Muscle of arm (tissue), 12 donors: Measurements from ENCODE around the gene ST6GALNAC3. TPM values are rescaled to one million over a fixed set of nuclear protein-coding genes. Genes with fewer than 3 reads are reported as not detected.
"Not testable (repeated sequence)": the region's sequence is repeated elsewhere in the genome, so short reads cannot be mapped to it uniquely, and the experiment has no call there.

Source experiments
- DNase-seq: peaks from one replicate; pipeline ENCODE4 v3.0.0-alpha.2; 2013
- polyA plus RNA-seq, 12 donors: library from polyadenylated mRNA; unstranded; fragments of 120-200 nt; gene quantifications; one replicate each; pipeline ENCODE4 v1.2.1, GENCODE V29; 2013; ENCODE audit not compliant: insufficient read length in 12 of 12

The ST6GALNAC3 gene
- polyA plus RNA-seq, 12 donors = 5.0 to 12.7 (median 8.5) TPM; not detected in 1

- DNase-seq = no peak
These were observed 116.3 kb downstream of the ST6GALNAC3 start for GRCh38 chr1:76190749-76191424.

GRCh38 chr1:76191561-76191960 lies 117.0 kb downstream of the ST6GALNAC3 start:
- no peak for DNase-seq

- DNase-seq = no peak
These were observed 123.9 kb downstream of the ST6GALNAC3 start for GRCh38 chr1:76198452-76198851.

- no peak for DNase-seq
These were observed 128.1 kb downstream of the ST6GALNAC3 start for GRCh38 chr1:76202670-76203069.

DNA sequence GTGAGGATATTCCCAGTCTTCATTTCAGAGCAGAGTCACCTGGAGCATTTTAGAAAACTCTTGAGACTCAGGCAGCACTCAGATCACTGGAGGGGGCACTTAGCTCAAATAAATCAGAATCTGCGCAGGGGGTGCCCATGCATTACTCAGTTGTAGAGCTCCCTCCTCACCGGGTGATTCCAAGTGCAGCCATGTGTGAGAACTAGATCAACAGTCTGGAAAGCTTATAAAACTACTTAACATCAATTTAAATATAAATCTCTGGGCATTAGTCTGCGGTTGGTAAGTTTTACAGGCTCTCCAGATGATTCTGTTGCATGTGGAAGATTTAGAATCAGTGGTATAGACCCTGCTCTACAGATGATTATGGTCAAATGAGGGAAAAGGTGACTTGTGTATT lies 128.6 kb downstream of the ST6GALNAC3 start:
- no peak for DNase-seq

DNA sequence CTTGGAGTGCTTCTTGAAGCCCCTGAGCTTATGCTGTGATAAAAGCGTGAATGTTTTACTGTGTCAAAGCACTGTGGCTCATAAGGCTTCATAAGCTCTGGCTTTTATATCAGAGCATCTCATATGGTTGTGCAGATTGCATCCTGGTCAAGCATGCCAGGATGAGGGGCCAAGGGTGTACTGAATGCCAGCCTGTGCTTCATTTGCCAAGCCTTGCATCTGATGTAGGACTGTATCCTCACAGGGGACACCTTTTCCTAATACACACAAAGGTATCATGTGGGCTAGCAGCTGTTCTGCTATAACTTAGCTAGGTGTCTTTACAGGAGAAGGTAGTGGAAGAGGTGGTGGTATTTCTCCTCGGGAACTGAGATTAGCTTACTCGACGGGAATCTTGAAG lies 134.7 kb downstream of the ST6GALNAC3 start:
- no peak for DNase-seq

DNA sequence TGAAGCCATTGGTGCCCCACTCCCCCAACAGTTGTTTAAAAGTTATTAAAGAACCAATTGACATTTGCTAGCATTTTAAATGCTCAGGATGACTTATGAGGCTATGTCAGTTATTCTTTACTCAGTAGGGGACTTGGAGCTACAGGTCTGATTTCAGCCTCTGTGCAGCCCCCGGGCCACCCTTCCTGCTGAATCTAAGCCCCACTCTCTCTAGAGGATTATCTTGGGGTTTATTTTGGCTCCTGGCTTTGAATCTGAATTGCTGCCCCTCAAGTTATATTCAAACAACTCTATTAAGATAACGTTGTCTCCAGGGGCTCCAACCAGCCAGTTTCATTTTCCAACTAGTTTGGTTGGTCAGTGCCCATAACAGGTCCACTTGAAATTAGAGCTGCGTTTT lies 135.1 kb downstream of the ST6GALNAC3 start:
- no peak for DNase-seq

- no peak for DNase-seq
These were observed 135.6 kb downstream of the ST6GALNAC3 start for GRCh38 chr1:76210160-76210559.

- no peak for DNase-seq
These were observed 144.3 kb downstream of the ST6GALNAC3 start for GRCh38 chr1:76218888-76219287.

- DNase-seq = no peak
These were observed 144.8 kb downstream of the ST6GALNAC3 start for GRCh38 chr1:76219366-76219818.

GRCh38 chr1:76224752-76225151 lies 150.2 kb downstream of the ST6GALNAC3 start:
- DNase-seq = no peak

- no peak for DNase-seq
These were observed 151.0 kb downstream of the ST6GALNAC3 start for GRCh38 chr1:76225526-76225925.

DNA sequence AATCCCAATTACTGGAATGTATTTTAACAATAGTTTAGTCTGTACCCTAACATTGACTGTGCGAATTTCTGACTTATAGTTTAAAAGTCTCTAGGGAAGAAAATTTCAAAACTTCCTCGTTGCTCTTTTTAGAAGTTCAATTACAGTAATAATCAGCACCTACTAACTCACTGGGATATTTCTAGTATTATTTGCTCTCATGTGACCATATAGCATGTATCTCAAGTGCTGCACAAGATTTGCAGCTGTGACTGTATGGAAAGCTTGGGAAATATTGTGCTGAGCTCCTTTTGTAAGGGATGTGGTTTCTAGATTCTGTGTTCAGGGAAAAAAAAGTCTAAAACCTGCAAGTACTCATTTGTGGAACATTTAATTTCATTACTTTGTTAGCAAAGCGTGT lies 153.1 kb downstream of the ST6GALNAC3 start:
- no peak for DNase-seq

GRCh38 chr1:76229279-76230005 lies 154.9 kb downstream of the ST6GALNAC3 start:
- no peak for DNase-seq

GRCh38 chr1:76230842-76231281 lies 156.3 kb downstream of the ST6GALNAC3 start:
- no peak for DNase-seq

- DNase-seq = no peak
These were observed 156.8 kb downstream of the ST6GALNAC3 start for GRCh38 chr1:76231320-76231719.

DNA sequence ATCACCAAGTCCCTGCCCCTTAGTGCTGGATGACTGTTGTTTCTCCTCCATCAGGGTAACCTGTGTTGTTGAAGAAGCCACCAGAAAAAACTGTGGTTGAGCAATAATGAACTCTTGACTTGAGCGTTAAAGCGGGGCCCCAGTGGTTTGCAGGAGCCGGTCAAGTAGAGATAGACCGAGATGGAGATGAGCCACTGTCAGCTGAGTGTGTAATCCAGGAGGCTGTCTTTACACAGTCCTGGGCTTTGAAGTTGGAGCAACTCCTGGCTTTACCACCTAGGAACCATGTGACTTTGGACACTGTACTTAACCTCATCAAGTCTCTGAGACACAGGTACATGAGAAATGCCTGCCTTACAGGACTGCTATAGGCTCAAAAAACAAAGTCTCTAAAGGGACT lies 158.1 kb downstream of the ST6GALNAC3 start:
- DNase-seq = no peak

DNA sequence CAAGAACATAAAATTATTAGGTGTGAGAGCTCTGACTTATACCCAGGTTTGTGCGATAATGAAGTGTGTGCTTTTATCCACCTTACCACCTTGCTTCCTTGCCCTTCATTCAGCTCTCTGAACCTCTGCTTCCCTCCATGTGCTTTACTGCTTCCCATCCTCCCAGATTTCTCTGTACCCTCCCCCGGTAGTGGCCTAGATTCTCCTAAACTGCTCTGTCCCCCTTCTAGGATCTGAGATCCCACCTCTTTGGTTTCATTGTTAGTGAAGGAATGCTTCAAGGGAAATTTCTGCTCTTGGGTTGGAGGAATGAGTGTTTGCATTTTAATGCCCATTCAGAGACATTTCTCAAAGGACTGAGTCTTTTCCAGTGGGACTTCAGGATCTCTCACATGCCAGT lies 159.5 kb downstream of the ST6GALNAC3 start:
- no peak for DNase-seq

DNA sequence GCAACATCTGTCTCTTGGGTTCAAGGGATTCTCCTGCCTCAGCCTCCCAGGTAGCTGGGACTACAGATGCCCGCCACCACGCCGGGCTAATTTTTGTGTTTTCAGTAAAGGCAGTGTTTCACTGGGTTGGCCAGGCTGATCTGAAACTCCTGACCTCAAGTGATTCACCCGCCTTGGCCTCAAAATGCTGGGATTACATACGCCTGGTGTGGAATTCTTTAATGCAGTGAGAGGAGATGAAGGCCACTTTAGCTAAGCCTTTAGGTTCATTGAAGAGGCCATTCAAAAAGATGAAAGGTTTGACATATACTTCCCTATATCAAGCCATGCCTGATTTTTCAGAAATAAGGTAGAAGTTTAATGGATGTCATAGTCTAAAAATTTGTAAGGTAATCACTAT lies 162.7 kb downstream of the ST6GALNAC3 start:
- no peak for DNase-seq

- DNase-seq = no peak
These were observed 163.6 kb downstream of the ST6GALNAC3 start for GRCh38 chr1:76238094-76238628.

DNA sequence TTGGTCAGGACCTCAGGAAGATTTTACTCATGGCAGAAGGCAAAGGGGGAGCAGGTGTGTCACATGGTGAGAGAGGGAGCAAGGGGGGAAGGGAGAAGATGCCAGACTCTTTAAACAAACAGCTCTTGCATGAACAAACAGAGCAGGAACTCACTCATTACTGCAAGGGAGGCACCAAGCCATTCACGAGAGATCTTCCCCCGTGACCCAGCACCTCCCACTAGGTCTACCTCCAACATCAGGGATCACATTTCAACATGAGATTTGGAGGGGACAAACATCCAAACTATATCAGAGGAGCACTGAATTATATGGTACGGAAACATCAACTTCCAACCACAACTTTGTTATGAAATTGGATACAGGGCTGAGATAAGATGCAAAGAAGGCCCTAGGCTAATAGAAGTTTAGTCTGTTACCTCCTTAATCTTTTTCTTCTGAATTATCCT lies 164.9 kb downstream of the ST6GALNAC3 start:
- DNase-seq = no peak

GRCh38 chr1:76240316-76240715 lies 165.8 kb downstream of the ST6GALNAC3 start:
- DNase-seq = no peak

GRCh38 chr1:76242587-76242986 lies 168.0 kb downstream of the ST6GALNAC3 start:
- not testable (repeated sequence) for DNase-seq
